Inflammatory macrophage (primary cell): ENCODE measurements around the gene DHX38.
"Not testable (repeated sequence)": the region's sequence is repeated elsewhere in the genome, so short reads cannot be mapped to it uniquely, and the experiment has no call there.

Source experiments
- DNase-seq, 2 donors: peaks; one replicate each; pipeline ENCODE4 v3.0.0-alpha.2; 2020 to 2022
- total RNA-seq, 18 experiments: gene quantifications; one replicate each; lab custom pipeline; 2026; ENCODE audit warnings: mixed read lengths in 6 of 18, inconsistent platforms in 2 of 18; lab: John Stamatoyannopoulos, UW

Gene DHX38
- 43.1 to 109 (median 89.4) reads per million in 18 experiments for total RNA-seq

DNA sequence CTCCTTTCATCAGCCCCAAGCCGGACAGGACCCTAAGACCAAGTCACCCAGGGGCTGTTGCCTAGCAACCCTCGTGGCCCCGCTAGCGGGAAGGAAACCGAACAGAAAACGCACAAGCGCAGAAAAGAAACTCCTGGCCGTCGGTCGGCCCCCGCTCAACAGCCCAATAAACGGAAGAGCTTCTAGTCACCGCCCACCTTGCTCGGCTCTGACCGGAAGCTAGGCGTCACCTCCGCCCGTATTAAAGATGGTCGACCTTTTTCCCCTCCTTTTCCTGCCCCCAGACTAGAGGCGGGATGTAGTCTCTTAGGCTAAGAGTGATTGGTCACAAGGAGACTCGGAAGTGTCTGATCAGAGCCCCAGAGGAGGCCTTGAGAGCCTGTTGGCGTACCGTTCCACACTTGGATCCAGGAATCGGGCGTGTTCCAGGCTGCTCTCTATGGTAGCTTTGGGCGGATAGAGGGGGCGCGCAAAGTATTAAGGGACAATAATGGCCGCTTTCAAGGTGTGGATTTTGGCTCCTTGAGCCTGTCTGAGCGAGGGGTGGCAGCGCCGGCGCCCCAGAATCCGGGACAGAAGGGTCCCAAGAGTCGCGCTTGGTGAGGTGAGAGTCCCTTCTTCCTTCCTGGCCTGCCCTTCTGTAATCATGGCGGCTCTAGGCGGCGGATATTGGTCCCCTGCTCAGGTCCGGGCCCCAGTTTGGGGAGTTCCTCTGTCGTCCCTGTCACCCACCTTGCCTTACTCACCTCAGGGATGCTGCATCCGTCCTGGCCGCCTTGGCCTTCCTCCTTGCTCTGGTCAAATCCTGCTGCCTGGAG lies at the start of gene DHX38, which contains the start of gene TXNL4B:
DHX38 (plus strand) TSS at position 400 of the 818 bp plus-strand sequence. CDS start 2,311 bp downstream, outside the sequence.
TXNL4B (minus strand) TSS at position 173 of the 818 bp plus-strand sequence. CDS start 2,871 bp downstream, outside the sequence.
- peak; percentile 99 for DNase-seq

DNA sequence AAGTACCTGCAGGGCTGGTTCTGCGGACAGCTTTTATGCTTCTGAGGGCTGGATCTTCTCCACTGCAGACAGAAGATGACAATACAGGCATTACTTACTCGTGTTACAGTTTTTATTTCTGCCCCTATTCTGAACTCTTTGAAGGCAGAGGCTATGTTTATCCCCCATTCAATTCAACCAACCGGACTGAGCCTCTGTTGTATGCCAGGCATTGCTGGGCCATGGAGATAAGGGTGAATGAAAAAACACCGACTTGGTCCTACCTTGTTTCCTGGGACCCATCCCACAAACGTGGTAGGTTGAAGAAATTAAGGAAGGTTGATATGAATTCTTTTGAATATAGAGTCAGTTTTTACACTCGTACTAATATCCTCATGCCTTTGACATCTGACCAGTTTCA lies 49.4 kb upstream of the DHX38 start:
- DNase-seq: no peak

DNA sequence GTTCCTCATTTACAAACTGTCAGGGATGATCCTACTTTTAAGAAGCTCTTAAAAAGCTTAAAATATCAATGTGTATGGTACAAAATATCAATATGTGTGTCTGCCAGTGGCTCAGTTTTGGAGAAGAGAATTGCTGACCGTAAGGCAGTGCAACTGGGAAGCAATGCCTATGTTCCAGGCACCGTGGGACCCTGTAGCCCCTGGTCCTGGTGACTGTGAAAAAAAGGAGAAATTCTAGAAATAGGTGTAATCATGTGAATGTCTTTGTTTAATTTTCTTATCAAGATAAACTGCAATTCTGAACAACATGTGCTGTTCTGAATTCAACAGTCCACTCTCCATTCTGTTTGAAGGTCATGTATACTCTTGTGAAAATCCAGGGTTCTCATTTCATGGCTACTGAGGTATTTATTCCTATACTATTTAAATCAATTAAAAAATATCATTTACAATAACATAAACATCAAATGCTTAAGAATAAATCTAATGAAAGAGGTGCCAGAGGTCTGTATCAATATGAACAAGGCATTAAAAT lies 48.8 kb upstream of the DHX38 start:
- DNase-seq: no peak

DNA sequence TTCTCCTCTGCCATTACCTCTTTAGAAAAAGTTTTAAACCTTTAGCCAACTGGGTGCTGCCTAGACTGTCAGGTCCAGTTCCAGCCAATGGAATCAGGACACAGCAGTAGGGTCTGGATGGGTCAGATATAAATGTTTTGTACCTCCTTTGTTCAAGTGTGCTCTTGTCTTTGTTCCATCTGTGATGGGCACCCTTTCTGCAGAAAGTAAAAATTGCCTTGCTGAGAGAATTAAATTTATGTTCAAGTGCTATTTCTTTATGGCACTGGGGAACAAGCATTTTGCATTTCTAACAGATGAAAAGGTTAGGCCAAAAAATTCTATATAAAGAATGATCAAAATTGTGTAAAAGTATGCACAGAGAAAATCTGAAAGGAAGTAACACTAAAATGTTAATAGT lies 44.5 kb upstream of the DHX38 start:
- DNase-seq: no peak

DNA sequence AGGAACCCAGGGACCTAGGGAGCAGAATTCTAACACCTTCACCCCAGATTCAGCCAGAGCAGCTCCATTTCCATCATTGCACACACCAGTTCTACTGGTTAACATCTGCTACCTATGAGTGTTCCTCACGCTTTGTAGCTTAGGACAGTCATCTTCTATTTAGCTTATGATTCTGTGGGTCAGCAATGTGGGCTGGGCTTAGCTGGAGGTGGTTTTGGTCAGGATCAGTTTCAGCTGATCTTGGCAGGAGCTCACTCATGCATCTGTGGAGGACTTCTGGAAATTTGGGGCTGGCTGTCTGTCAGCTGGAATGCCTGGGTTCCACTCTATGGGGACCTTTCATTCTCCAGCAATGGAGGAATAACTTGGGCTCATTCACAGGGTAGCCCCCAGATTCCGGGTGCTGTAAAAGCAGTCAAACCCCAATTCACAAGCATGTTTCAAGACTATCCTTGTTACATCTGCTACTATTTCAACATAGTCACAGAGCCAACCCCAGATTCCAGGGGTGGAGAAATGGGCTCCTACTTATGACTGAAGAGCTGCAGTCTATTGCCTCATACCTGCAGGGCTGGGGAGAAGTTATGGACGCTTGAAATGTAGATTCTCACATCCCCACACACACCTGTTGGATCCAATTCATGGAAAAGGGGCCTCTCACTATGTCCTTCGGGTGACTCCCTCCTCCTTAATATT lies 42.7 kb upstream of the DHX38 start:
- peak; percentile 44 to 49 for DNase-seq

DNA sequence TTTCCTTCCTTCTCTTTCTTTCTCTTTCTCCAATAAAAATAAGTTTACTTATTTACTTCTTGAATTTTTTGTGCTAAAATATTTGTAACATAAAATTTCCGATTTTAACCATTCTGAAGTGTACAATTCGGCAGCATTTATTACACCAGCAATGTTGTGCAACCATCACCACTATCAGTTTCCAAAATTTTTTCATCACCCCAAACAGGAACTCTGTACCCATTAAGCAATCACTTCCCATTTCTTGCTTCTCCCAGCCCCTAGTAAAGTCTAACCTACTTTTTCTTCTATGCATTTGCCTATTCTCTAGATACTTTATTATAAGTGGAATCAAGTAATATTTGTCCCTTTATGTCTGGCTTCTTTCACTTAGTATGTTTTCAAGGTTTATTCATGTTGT lies 41.8 kb upstream of the DHX38 start:
- peak; percentile 75 to 85 for DNase-seq

DNA sequence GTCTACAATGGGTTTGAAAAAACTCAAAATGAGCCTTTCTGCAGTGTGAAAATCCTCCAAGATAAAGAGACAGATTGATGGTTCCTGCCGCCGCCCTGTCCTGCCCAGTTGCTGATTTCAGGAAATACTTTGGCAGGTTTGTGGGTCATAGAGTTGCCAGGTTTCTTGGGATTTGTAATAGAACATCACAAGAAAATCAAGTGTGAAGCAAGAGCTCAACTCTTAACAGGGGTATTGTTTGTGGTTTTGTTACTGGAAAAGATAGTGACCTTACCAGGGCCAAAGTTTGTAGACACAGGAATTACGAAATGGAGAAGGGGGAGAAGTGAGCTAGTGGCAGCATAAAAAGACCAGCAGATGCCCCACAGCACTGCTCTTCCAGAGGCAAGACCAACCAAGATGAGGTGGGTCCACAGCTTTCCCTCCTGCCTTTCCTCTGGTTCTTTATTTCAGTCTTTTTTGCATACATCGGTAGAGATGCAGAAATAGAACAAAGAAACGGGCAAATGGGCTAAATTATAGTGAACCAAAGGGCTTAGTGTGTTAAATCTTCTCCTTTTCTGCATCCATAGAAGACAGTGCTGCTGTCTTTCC lies 39.3 kb upstream of the DHX38 start, which contains the start of gene HP:
HP (plus strand) TSS at position 252 of the 594 bp plus-strand sequence; CDS start at position 400, 148 bp downstream.
- peak in 1 of 2 donors; percentile 29 for DNase-seq

DNA sequence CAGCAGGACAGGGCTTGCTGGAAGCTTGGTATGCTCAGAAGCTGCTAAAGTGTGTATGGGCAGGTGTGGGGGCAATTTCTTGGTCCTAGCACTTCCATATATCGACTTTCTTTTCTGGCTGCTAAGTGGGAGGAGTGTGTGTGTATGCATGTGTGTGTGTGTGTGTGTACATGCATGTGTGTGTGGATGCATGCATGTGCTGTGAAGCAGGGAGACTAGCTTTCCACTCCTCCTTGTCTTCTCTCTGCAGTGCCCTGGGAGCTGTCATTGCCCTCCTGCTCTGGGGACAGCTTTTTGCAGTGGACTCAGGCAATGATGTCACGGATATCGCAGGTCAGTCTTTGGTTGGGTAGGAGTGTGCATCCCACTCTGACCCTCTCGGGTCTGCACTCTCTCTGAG lies 37.7 kb upstream of the DHX38 start:
- no peak for DNase-seq

DNA sequence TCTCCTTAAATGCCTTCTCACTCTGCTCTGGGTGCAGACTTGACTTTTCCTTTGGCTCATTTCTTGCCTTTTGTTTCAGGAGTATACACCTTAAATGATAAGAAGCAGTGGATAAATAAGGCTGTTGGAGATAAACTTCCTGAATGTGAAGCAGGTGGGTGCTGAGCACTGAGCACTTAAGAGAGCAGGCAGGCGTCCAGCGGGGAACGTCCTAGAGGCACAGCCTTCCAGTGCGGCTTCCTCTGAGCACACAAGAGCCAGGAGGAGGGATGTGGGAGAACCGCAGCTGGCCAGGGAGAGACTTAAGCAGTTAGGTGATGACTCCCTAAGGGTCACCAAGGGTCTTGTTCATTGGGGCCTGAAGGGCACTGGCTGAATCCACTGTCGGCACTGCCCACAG lies 36.3 kb upstream of the DHX38 start:
- DNase-seq: not testable (repeated sequence)

DNA sequence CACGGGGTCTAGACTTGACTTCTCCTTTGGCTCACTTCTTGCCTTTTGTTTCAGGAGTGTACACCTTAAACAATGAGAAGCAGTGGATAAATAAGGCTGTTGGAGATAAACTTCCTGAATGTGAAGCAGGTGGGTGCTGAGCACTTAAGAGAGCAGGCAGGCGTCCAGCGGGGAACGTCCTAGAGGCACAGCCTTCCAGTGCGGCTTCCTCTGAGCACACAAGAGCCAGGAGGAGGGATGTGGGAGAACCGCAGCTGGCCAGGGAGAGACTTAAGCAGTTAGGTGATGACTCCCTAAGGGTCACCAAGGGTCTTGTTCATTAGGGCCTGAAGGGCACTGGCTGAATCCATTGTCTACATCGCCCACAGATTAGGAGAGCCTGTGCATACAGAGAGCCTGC lies 34.6 kb upstream of the DHX38 start:
- DNase-seq: not testable (repeated sequence)

DNA sequence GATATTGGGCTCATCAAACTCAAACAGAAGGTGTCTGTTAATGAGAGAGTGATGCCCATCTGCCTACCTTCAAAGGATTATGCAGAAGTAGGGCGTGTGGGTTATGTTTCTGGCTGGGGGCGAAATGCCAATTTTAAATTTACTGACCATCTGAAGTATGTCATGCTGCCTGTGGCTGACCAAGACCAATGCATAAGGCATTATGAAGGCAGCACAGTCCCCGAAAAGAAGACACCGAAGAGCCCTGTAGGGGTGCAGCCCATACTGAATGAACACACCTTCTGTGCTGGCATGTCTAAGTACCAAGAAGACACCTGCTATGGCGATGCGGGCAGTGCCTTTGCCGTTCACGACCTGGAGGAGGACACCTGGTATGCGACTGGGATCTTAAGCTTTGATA lies 33.2 kb upstream of the DHX38 start:
- DNase-seq: no peak

DNA sequence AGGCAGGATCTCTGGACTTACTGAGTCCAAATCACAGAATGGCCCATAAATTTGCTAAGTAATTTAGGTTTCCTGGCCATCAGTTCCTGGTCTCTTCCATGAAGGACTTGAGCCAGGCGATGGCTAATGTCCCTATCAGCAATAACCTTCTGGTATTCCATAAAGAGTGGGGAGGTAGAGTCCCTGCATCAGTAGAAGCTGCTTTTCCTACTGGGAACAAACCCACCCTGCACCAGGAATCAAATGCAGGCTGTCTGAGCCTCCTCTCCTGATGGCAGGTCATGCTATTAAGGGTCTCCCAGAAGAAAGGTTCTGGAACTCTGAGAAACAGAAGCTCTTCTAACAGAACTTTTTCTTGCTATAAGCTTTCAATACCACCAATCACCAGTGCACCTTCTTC lies 32.1 kb upstream of the DHX38 start:
- DNase-seq: no peak

DNA sequence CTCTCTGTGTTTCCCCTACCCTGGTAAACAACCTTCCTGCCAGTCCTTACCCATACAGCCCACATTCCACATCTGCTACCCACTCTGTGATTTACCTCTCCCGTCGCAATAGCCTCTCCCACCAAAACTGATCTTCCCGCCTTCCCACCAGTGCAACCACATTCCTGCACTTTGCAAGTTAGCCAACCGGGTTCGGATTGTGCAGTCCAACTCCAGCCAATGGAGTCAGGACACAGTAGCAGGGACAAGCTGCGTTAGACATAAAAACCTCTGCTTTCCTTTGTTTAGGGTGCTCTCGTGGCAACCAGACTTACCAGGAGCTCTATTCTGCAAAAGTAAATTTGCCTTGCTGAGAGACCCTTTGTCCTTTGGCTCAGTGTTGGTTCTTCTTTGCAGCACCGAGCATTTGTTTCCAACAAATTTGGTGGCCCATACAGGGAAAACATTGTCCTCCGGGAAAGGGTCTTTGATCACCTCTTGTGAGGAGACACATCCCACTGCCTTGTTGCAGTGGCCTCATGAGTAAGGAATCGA lies 29.2 kb upstream of the DHX38 start:
- no peak for DNase-seq

DNA sequence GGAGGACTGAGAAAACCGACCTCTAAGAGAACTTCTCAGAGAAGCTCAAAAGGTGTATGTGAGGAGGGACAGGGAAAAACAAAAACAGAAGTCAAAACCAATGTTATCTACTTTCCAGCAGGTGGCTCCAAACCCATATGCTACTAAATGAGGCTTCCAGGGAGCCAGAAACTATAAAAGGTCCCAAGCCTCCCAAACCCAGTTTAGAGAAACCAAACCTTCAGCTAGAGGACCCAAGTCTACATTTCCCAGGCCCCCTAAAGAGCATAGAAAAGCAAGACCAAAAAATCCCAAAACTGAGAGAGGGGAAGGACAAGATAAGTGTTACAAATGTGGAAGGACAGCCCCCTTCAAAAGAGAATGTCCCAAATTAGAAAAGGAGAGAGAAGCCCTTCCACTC lies 26.9 kb upstream of the DHX38 start:
- peak; percentile 28 to 37 for DNase-seq

DNA sequence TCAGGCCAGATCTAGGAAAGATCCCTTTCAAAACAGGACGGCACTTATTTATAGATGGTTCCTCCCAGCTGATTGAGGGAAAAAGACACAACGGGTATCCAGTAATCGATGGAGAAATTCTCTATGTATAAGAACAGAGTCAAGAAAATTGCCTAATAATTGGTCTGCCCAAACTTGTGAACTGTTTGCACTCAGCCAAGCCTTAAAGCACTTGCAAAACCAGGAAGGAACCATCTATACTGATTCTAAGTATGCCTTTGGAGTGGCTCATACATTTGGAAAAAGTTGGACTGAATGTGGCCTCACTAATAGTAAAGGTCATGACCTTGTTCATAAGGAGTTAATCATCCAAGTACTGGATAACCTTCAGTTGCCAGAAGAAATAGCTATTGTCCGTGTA lies 24.7 kb upstream of the DHX38 start:
- no peak for DNase-seq

DNA sequence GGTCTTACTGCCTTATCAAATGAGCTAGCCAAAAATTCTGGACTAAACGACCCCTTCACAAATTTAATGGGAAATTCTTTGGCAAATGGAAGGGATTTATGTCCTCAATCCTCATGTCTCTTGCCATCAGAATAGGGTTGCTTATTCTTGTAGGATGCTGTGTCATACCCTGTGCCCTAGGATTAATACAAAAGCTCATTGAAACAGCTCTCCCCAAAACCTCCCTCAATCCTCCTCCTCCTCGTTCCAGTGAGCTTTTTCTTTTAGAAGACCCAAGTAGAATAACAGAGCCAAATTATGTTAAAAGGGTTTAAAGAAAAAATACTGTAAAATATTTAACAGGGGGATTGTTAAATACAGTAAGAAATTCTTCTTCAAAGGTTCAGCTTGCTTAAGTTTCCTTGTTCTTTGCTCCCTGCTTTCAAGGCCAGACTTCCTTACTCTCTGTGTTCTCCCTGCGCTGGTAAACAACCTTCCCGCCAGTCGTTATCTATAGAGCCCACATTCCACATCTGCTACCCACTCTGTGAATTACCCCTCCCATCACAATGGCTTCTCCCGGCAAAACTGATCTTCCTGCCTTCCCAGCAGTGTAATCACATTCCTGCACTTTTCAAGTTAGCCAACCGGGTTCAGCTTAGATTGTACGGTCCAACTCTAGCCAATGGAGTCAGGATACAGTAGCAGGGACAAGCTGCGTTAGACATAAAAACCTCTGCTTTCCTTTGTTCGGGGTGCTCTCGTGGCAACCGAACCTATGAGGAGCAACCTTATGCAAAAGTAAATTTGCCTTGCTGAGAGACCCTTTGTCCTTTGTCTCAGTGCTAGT lies 20.9 kb upstream of the DHX38 start:
- DNase-seq: no peak

DNA sequence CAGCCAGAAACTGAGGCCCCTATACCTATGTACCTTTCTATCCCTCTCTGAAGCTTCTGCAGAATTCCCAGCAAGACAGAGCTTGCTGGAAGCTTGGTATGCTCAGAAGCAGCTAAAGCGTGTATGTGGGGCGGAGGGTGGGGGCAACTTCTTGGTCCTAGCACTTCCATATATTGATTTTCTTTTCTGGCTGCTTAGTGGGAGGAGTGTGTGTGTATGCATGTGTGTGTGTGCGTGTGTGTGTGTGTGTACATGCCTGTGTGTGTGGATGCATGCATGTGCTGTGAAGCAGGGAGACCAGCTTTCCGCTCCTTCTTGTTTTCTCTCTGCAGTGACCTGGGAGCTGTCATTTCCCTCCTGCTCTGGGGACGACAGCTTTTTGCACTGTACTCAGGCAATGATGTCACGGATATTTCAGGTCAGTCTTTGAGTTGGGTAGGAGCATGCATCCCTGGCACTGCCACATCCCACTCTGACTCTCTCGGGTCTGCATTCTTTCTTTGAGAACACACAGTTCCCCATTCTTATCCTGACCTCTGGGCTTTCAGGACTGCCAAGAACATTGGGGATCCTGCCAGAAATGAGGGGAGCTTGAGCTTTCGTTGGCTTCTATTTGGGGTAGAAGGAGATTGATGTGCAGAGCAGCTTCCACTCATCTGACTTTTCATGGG lies 20.0 kb upstream of the DHX38 start:
- DNase-seq: no peak

DNA sequence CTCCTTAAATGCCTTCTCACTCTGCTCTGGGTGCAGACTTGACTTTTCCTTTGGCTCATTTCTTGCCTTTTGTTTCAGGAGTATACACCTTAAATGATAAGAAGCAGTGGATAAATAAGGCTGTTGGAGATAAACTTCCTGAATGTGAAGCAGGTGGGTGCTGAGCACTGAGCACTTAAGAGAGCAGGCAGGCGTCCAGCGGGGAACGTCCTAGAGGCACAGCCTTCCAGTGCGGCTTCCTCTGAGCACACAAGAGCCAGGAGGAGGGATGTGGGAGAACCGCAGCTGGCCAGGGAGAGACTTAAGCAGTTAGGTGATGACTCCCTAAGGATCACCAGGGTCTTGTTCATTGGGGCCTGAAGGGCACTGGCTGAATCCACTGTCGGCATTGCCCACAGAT lies 18.6 kb upstream of the DHX38 start:
- DNase-seq: not testable (repeated sequence)

DNA sequence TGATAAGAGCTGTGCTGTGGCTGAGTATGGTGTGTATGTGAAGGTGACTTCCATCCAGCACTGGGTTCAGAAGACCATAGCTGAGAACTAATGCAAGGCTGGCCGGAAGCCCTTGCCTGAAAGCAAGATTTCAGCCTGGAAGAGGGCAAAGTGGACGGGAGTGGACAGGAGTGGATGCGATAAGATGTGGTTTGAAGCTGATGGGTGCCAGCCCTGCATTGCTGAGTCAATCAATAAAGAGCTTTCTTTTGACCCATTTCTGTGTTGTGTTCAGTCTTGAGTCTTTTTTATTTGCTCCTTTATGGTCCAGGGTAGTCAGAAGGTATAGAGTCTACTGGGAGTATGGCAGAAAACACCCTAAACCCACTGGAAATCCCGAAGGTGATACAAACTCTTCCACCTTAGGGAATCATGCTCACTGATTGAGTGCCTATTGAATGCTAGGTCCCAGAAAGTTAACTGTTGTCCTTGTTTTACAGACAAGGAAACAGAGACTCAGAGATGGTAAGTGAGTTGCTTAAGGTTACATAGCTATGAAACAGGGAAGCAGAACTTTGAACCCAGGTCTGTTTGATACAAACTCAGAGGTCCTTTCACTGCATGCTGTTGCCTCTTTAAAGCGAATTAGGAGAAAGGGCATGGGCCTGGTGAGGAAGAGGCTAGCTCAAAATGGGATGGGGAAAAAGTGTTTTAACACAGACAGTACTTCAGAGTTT lies 16.5 kb upstream of the DHX38 start:
- DNase-seq: not testable (repeated sequence)

DNA sequence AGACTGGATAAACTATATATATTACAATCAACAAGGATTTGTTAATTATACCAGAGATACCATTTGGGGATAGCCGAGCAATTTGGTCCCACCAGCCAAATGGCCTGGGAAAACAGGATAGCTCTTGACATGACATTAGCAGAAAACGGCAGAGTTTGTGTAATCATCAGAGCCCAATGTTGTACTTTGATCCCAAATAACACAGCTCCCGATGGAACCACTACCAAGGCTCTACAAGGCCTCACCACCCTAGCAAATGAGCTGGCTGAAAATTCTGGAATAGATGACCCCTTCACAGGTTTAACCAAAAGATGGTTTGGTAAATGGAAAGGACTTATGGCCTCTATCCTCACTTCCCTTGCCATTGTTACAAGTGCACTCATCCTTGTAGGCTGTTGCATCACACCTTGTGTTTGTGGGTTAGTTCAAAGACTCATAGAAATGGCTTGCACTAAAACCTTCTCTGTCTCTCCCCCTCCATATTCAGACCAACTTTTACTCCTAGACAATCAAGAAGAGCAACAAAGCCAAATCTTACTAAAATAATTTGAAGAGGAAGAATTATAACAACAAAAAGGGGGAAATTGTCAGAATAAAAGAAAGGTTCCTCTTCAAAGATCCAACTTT lies 9.8 kb upstream of the DHX38 start:
- no peak for DNase-seq
